OCI-LY7 (cell line): ENCODE results near the gene MYRIP. TPM values are rescaled to one million over a fixed set of nuclear protein-coding genes. Genes with fewer than 3 reads are reported as not detected.

Experiments used
- BruUV-seq: library from RNA; stranded (reverse); fragments of 400-500 nt; replicated peaks from 2 replicates; lab custom pipeline; 2021; lab: Mats Ljungman, UMichigan
- CTCF ChIA-PET: fragments of 300-600 bp; sonication (Branson Sonifier 250); formaldehyde crosslinking; loops from one replicate; lab custom pipeline; 2022; ENCODE audit warnings: antibody characterized with exemption; ENCODE audit not compliant: unreplicated experiment; lab: Charles Lee
- POLR2A ChIA-PET: fragments of 300-600 bp; sonication (Branson Sonifier 250); formaldehyde crosslinking; loops from one replicate; lab custom pipeline; 2022; ENCODE audit warnings: antibody characterized with exemption; lab: Charles Lee
- DNase-seq: peaks from one replicate; pipeline ENCODE4 v3.0.0-alpha.2; 2015; ENCODE audit warnings: low spot score
- H2AFZ ChIP-seq: fragments of 200-600 bp; sonication (generic), shearing (Covaris generic); 2 replicates; pipeline ENCODE4 v1.6.1; 2014; ENCODE audit warnings: mild to moderate bottlenecking, antibody characterized with exemption, low read length, moderate library complexity
- H3K27ac ChIP-seq: fragments of 200-600 bp; sonication (generic); 2 replicates; pipeline ENCODE4 v1.5.1; 2014; ENCODE audit warnings: mixed run types, low read depth, mild to moderate bottlenecking, moderate library complexity, low read length, inconsistent platforms; ENCODE audit not compliant: poor library complexity, severe bottlenecking
- H3K36me3 ChIP-seq: fragments of 200-600 bp; sonication (generic); 2 replicates; pipeline ENCODE4 v1.6.1; 2014; ENCODE audit warnings: mild to moderate bottlenecking, antibody characterized with exemption, low read length, moderate library complexity, mixed read lengths; ENCODE audit not compliant: insufficient read depth
- H3K4me1 ChIP-seq: fragments of 200-600 bp; sonication (generic); 2 replicates; pipeline ENCODE4 v1.5.1; 2014; ENCODE audit warnings: mild to moderate bottlenecking, low read length; ENCODE audit not compliant: insufficient read depth, poor library complexity, severe bottlenecking
- H3K4me2 ChIP-seq: fragments of 200-600 bp; sonication (generic); 2 replicates; pipeline ENCODE4 v1.6.1; 2014; ENCODE audit warnings: mild to moderate bottlenecking, low read length
- H3K4me3 ChIP-seq: fragments of 200-600 bp; sonication (generic); 2 replicates; pipeline ENCODE4 v1.5.1; 2014; ENCODE audit warnings: mild to moderate bottlenecking, low read depth, low read length; ENCODE audit not compliant: poor library complexity, severe bottlenecking
- H3K79me2 ChIP-seq: fragments of 200-600 bp; sonication (generic); 2 replicates; pipeline ENCODE4 v1.6.1; 2016; ENCODE audit warnings: low read depth, mild to moderate bottlenecking, low read length, moderate library complexity, mixed read lengths; ENCODE audit not compliant: insufficient read depth
- H3K9me2 ChIP-seq: fragments of 200-600 bp; sonication (generic); 2 replicates; pipeline ENCODE4 v1.6.1; 2016; ENCODE audit warnings: mild to moderate bottlenecking, low read length, mixed read lengths; ENCODE audit not compliant: insufficient read depth
- H3K9me3 ChIP-seq: fragments of 200-600 bp; sonication (generic); 2 replicates; pipeline ENCODE4 v1.6.1; 2014; ENCODE audit warnings: mild to moderate bottlenecking, mixed run types, low read length, mixed read lengths
- H4K20me1 ChIP-seq: fragments of 200-600 bp; sonication (generic); 2 replicates; pipeline ENCODE4 v1.6.1; 2014; ENCODE audit warnings: mild to moderate bottlenecking, antibody characterized with exemption, low read length, moderate library complexity, mixed read lengths; ENCODE audit not compliant: insufficient read depth
- CTCF ChIP-seq: fragments of 200-600 bp; sonication (generic); conservative IDR thresholded peaks from 2 replicates; pipeline ENCODE4 v1.5.1; 2014; ENCODE audit warnings: mild to moderate bottlenecking, antibody characterized with exemption, low read length, moderate library complexity, mixed read lengths
- EZH2phosphoT487 ChIP-seq: fragments of 200-600 bp; sonication (generic); IDR thresholded peaks from 2 replicates; pipeline ENCODE4 v1.6.1; 2018; ENCODE audit warnings: low read depth, borderline replicate concordance, mild to moderate bottlenecking, mixed run types, antibody characterized with exemption, low read length, moderate library complexity, mixed read lengths
- intact Hi-C: fragments of 100-400 bp; cut with micrococcal nuclease; formaldehyde crosslinking; loops from one replicate; pipeline ENCODE4 v1.10.0; 2022; ENCODE audit not compliant: unreplicated experiment
- total RNA-seq, 2 experiments: library from RNA; depleted of rRNA in 1 of 2; stranded (reverse); fragments of >200 nt in 1 of 2; shearing (Covaris generic) in 1 of 2; gene quantifications; 2 replicates each; pipeline ENCODE4 v1.2.3, GENCODE V29; 2014 to 2022

The MYRIP gene
- total RNA-seq, 2 experiments from 2014 or later, result not detected

- Histone ChIP-seq H3K4me1 (no peaks in the 10 kb centered on the region), H3K27ac (no peak overlapping the region), H3K79me2 (no peaks in the 10 kb centered on the region), H3K4me3 (no peak overlapping the region), H4K20me1 (no peaks in the 10 kb centered on the region), H3K4me2 (no peak overlapping the region), H3K36me3 (no peaks in the 10 kb centered on the region), H3K9me2 (no peaks in the 10 kb centered on the region), H2AFZ (no peak overlapping the region), H3K9me3 (no peaks in the 10 kb centered on the region)
- ChIA-PET POLR2A (no interaction called here), CTCF (no interaction called here)
- BruUV-seq, result no TSS peak
- no peak for DNase-seq
- intact Hi-C loops, result no loop called here
- TF ChIP-seq CTCF, result no peak
Observed at GRCh38 chr3:40189118-40189517, 379.7 kb downstream of the MYRIP start.

- POLR2A ChIA-PET, result no interaction called here
- H3K9me2 ChIP-seq, result no peaks in the 10 kb centered on the region
- no peaks in the 10 kb centered on the region for H3K79me2 ChIP-seq
- intact Hi-C loops, result no loop called here
- CTCF ChIA-PET, result no interaction called here
- H4K20me1 ChIP-seq, result no peaks in the 10 kb centered on the region
- no peaks in the 10 kb centered on the region for H3K9me3 ChIP-seq
- H3K4me2 ChIP-seq, result no peak overlapping the region
- H2AFZ ChIP-seq, result no peak overlapping the region
- TF ChIP-seq CTCF, result no peak
- TF ChIP-seq EZH2phosphoT487, result no peak
- H3K4me3 ChIP-seq, result no peak overlapping the region
- BruUV-seq, result no TSS peak
- no peak overlapping the region for H3K27ac ChIP-seq
- no peaks in the 10 kb centered on the region for H3K4me1 ChIP-seq
- no peak for DNase-seq
- no peaks in the 10 kb centered on the region for H3K36me3 ChIP-seq
Observed at GRCh38 chr3:40190056-40190455, 380.6 kb downstream of the MYRIP start.

- Histone ChIP-seq H4K20me1 (no peaks in the 10 kb centered on the region), H3K79me2 (no peaks in the 10 kb centered on the region), H3K27ac (no peak overlapping the region), H2AFZ (no peak overlapping the region), H3K4me1 (no peaks in the 10 kb centered on the region), H3K9me2 (no peaks in the 10 kb centered on the region), H3K9me3 (no peaks in the 10 kb centered on the region), H3K36me3 (no peaks in the 10 kb centered on the region), H3K4me2 (no peak overlapping the region), H3K4me3 (no peak overlapping the region)
- intact Hi-C loops, result no loop called here
- CTCF ChIA-PET, result no interaction called here
- no peak for DNase-seq
- no TSS peak for BruUV-seq
- POLR2A ChIA-PET, result interaction anchor here (0.7 to 2.0 kb wide), 4 partner anchors 11 to 300 kb away, joined by 3 to 5 read pairs (median 4); no protein-coding TSS in a partner anchor
- TF ChIP-seq EZH2phosphoT487 (no peak), CTCF (no peak)
Observed at GRCh38 chr3:40191251-40191650, 381.8 kb downstream of the MYRIP start.
